HCT116 (cell line): ENCODE data around the gene BZW2. TPM values are rescaled to one million over a fixed set of nuclear protein-coding genes. Genes with fewer than 3 reads are reported as not detected.

Experiments
- ATAC-seq: fragments of 200-7000 bp; cut with Tn5 transposase; 2 replicates; pipeline ENCODE4 v1.9.1; 2020; ENCODE audit warnings: mild to moderate bottlenecking, moderate library complexity
- BruUV-seq: library from RNA; stranded (reverse); fragments of 400-500 nt; replicated peaks from 2 replicates; lab custom pipeline; 2021; lab: Mats Ljungman, UMichigan
- CTCF ChIA-PET: fragments of 300-600 bp; sonication (Branson Sonifier 250); formaldehyde crosslinking; loops from one replicate; lab custom pipeline; 2021; ENCODE audit warnings: antibody characterized with exemption; lab: Charles Lee
- POLR2A ChIA-PET: fragments of 300-600, 350-600 bp; sonication (Branson Sonifier 250); formaldehyde crosslinking; loops from one replicate; lab custom pipeline; 2021; ENCODE audit warnings: antibody characterized with exemption; lab: Charles Lee
- RAD21 ChIA-PET, 2 experiments: fragments of 300-600 bp; sonication (Branson Sonifier 250); formaldehyde crosslinking; loops; one replicate each; lab custom pipeline; 2023; ENCODE audit warnings: low total read pairs in 2 of 2; ENCODE audit not compliant: uncharacterized antibody in 2 of 2, unreplicated experiment in 2 of 2, low non-redundant PET in 1 of 2; lab: Charles Lee
- DNase-seq: peaks from one replicate; pipeline ENCODE4 v3.0.0-alpha.2; 2010; ENCODE audit warnings: low read depth, low spot score
- H2AFZ ChIP-seq: fragments of 200-600 bp; shearing (Covaris generic), sonication (generic); 2 replicates; pipeline ENCODE4 v1.6.1; 2017; ENCODE audit warnings: low read depth, mixed run types, mixed read lengths, antibody characterized with exemption, low read length; ENCODE audit not compliant: poor library complexity, severe bottlenecking
- H3K27ac ChIP-seq: 2 replicates; pipeline ENCODE4 v1.5.1; 2012; ENCODE audit warnings: low read depth, low read length
- H3K27me3 ChIP-seq: fragments of 200-600 bp; sonication (generic); 2 replicates; pipeline ENCODE4 v1.6.1; 2016; ENCODE audit warnings: mixed run types, low read length, mixed read lengths; ENCODE audit not compliant: insufficient read depth
- H3K36me3 ChIP-seq, 2 experiments: fragments of 200-500 bp in 1 of 2; fragments of 200-600 bp in 1 of 2; sonication (Bioruptor generic) in 1 of 2; sonication (generic) in 1 of 2; 2 replicates each; pipeline versions ENCODE4 v1.5.1 to v1.6.1; 2014 to 2016; ENCODE audit warnings: low read length in 2 of 2, inconsistent platforms in 1 of 2, mixed read lengths in 1 of 2, mixed run types in 1 of 2; ENCODE audit not compliant: insufficient read depth in 2 of 2, control insufficient read depth in 1 of 2
- H3K4me1 ChIP-seq, 2 experiments: fragments of 200-600 bp in 1 of 2; sonication (generic) in 1 of 2; 2 replicates each; pipeline versions ENCODE4 v1.5.1 to v1.6.1; 2012 to 2017; ENCODE audit warnings: low read length in 2 of 2, inconsistent platforms in 1 of 2, mild to moderate bottlenecking in 1 of 2, mixed read lengths in 1 of 2, mixed run types in 1 of 2, moderate library complexity in 1 of 2; ENCODE audit not compliant: insufficient read depth in 2 of 2, control insufficient read depth in 1 of 2
- H3K4me2 ChIP-seq: fragments of 200-600 bp; sonication (generic); 2 replicates; pipeline ENCODE4 v1.6.1; 2017; ENCODE audit warnings: mixed run types, low read length, mixed read lengths
- H3K4me3 ChIP-seq, 2 experiments: fragments of 200-600 bp in 1 of 2; sonication (generic) in 1 of 2; replicated peaks in 1 of 2; 2 replicates each; pipeline ENCODE4 v1.5.1; 2011 to 2016; ENCODE audit warnings: low read length in 2 of 2, control low read depth in 1 of 2, low read depth in 1 of 2, mild to moderate bottlenecking in 1 of 2, mixed read lengths in 1 of 2, mixed run types in 1 of 2
- H3K79me2 ChIP-seq: fragments of 200-600 bp; sonication (generic); 2 replicates; pipeline ENCODE4 v1.6.1; 2017; ENCODE audit warnings: mild to moderate bottlenecking, mixed run types, low read length, moderate library complexity, mixed read lengths; ENCODE audit not compliant: insufficient read depth
- H3K9ac ChIP-seq: fragments of 200-600 bp; sonication (generic); 2 replicates; pipeline ENCODE4 v1.6.1; 2016; ENCODE audit warnings: low read length, mixed read lengths
- H3K9me2 ChIP-seq: fragments of 200-600 bp; sonication (generic), shearing (Covaris generic); 2 replicates; pipeline ENCODE4 v1.6.1; 2017; ENCODE audit warnings: mixed run types, mild to moderate bottlenecking, moderate library complexity; ENCODE audit not compliant: insufficient read depth
- H3K9me3 ChIP-seq, 2 experiments: fragments of 200-500 bp in 1 of 2; fragments of 200-600 bp in 1 of 2; sonication (Bioruptor generic) in 1 of 2; sonication (generic) in 1 of 2; 2 replicates each; pipeline ENCODE4 v1.6.1; 2014 to 2017; ENCODE audit warnings: low read length in 2 of 2, mixed read lengths in 2 of 2, inconsistent platforms in 1 of 2, low read depth in 1 of 2, mild to moderate bottlenecking in 1 of 2, mixed run types in 1 of 2, moderate library complexity in 1 of 2; ENCODE audit not compliant: control insufficient read depth in 1 of 2, insufficient read depth in 1 of 2
- H4K20me1 ChIP-seq: fragments of 200-600 bp; sonication (generic), shearing (Covaris generic); 2 replicates; pipeline ENCODE4 v1.6.1; 2017; ENCODE audit warnings: mixed run types, mild to moderate bottlenecking, moderate library complexity; ENCODE audit not compliant: insufficient read depth
- CBX3 ChIP-seq: IDR thresholded peaks from 2 replicates; pipeline ENCODE4 v1.6.1; 2012; ENCODE audit warnings: low read depth
- CEBPB ChIP-seq: IDR thresholded peaks from 2 replicates; pipeline ENCODE4 v1.6.1; 2012; ENCODE audit warnings: low read depth
- EGR1 ChIP-seq: IDR thresholded peaks from 2 replicates; pipeline ENCODE4 v1.6.1; 2012; ENCODE audit warnings: low read depth
- EZH2 ChIP-seq: fragments of 200-600 bp; sonication (generic); IDR thresholded peaks from 2 replicates; pipeline ENCODE4 v1.6.1; 2017; ENCODE audit warnings: antibody characterized with exemption, mixed run types
- EZH2phosphoT487 ChIP-seq: fragments of 200-600 bp; IDR thresholded peaks from 2 replicates; pipeline ENCODE4 v1.6.1; 2018; ENCODE audit warnings: antibody characterized with exemption, borderline replicate concordance
- JUND ChIP-seq: IDR thresholded peaks from 2 replicates; pipeline ENCODE4 v1.6.1; 2012
- MAX ChIP-seq: IDR thresholded peaks from 2 replicates; pipeline ENCODE4 v1.6.1; 2012
- POLR2A ChIP-seq: IDR thresholded peaks from 2 replicates; pipeline ENCODE4 v1.7.0; 2011; ENCODE audit warnings: borderline replicate concordance; ENCODE audit not compliant: insufficient read depth, insufficient read length; ENCODE audit errors: extremely low read depth
- RAD21 ChIP-seq: IDR thresholded peaks from 2 replicates; pipeline ENCODE4 v1.6.1; 2012; ENCODE audit warnings: low read depth, mild to moderate bottlenecking
- SIN3A ChIP-seq: IDR thresholded peaks from 2 replicates; pipeline ENCODE4 v1.6.1; 2012; ENCODE audit warnings: low read depth
- SP1 ChIP-seq: IDR thresholded peaks from 2 replicates; pipeline ENCODE4 v1.6.1; 2012; ENCODE audit warnings: low read depth
- SRF ChIP-seq: IDR thresholded peaks from 2 replicates; pipeline ENCODE4 v1.6.1; 2012; ENCODE audit warnings: low read depth
- TCF7L2 ChIP-seq: IDR thresholded peaks from 2 replicates; pipeline ENCODE4 v1.7.0; 2011; ENCODE audit warnings: borderline replicate concordance, inconsistent platforms; ENCODE audit not compliant: insufficient read depth, insufficient read length; ENCODE audit errors: extremely low read depth
- YY1 ChIP-seq: IDR thresholded peaks from 2 replicates; pipeline ENCODE4 v1.6.1; 2011; ENCODE audit warnings: low read length, low read depth, moderate library complexity, mild to moderate bottlenecking; ENCODE audit not compliant: insufficient replicate concordance; ENCODE audit errors: extremely low read depth
- ZFX ChIP-seq: fragments of 450-650 bp; IDR thresholded peaks from 2 replicates; pipeline ENCODE4 v1.6.1; 2017
- ZNF274 ChIP-seq: fragments of 200-500 bp; sonication (Bioruptor generic); IDR thresholded peaks from 2 replicates; pipeline ENCODE4 v1.6.1; 2014; ENCODE audit warnings: mild to moderate bottlenecking, low read depth, low read length, inconsistent platforms
- intact Hi-C: fragments of 100-400 bp; cut with micrococcal nuclease; formaldehyde crosslinking; loops from 2 replicates; pipeline ENCODE4 v1.10.0; 2022
- total RNA-seq: library from RNA; stranded (reverse); gene quantifications from one replicate; pipeline ENCODE4 v1.2.1, GENCODE V29; 2021; ENCODE audit not compliant: unreplicated experiment
- TF ChIP-seq, protein P1 (sequence below): IDR thresholded peaks from 2 replicates; pipeline ENCODE4 v1.6.1; 2011; ENCODE audit warnings: mild to moderate bottlenecking, low read length, moderate library complexity; ENCODE audit not compliant: insufficient replicate concordance; ENCODE audit errors: extremely low read depth
- TF ChIP-seq, protein P2 (sequence below), 3 experiments: fragments of 200-600 bp in 1 of 3; sonication (generic) in 1 of 3; IDR thresholded peaks in 2 of 3; conservative IDR thresholded peaks in 1 of 3; 2 replicates each; pipeline ENCODE4 v1.5.1; 2012 to 2017; ENCODE audit warnings: low read depth in 2 of 3, low read length in 2 of 3, antibody characterized with exemption in 1 of 3, borderline replicate concordance in 1 of 3, control low read depth in 1 of 3, mild to moderate bottlenecking in 1 of 3, mixed read lengths in 1 of 3, mixed run types in 1 of 3, moderate library complexity in 1 of 3; ENCODE audit not compliant: insufficient read depth in 1 of 3

Gene BZW2
- total RNA-seq, 1 experiment from 2014 or later, result 119 TPM

DNA sequence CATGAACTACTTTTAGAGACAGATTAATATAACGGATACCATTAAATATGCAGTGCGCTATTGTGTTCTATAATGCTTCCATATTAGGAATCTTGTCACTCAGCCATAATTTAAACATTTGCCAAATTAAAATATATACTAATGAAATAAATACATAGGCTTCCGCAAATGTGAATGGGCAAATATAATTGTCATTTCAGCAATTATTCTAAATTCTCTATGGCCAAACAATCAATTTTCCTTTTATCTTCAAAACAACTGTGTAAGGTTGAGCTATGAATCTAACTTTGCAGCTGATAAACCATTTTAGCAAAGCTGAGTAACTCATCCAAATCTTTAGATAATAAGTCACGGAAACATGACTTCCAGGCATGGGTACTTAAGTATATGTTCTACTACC, 86.8 kb downstream of the BZW2 start:
- no TSS peak for BruUV-seq
- Histone ChIP-seq H3K9me3 (no peaks in the 10 kb centered on the region), H3K27me3 (no peaks in the 10 kb centered on the region), H3K79me2 (no peaks in the 10 kb centered on the region), H3K4me3 (no peak overlapping the region), H3K9me2 (no peaks in the 10 kb centered on the region), H3K36me3 (no peaks in the 10 kb centered on the region), H2AFZ (no peak overlapping the region), H4K20me1 (no peaks in the 10 kb centered on the region), H3K27ac (no peak overlapping the region)
- no peak for DNase-seq
- intact Hi-C loops, result no loop called here
- ChIA-PET POLR2A (no interaction called here), CTCF (no interaction called here), RAD21 (no interaction called here)
- TF ChIP-seq EZH2phosphoT487, result no peak
- TF ChIP-seq, all 23 proteins: peak for 0
- Histone ChIP-seq H3K4me2 (no peak overlapping the region), H3K9ac (no peak overlapping the region), H3K4me1 (no peaks in the 10 kb centered on the region)
- ATAC-seq, result no peak

DNA sequence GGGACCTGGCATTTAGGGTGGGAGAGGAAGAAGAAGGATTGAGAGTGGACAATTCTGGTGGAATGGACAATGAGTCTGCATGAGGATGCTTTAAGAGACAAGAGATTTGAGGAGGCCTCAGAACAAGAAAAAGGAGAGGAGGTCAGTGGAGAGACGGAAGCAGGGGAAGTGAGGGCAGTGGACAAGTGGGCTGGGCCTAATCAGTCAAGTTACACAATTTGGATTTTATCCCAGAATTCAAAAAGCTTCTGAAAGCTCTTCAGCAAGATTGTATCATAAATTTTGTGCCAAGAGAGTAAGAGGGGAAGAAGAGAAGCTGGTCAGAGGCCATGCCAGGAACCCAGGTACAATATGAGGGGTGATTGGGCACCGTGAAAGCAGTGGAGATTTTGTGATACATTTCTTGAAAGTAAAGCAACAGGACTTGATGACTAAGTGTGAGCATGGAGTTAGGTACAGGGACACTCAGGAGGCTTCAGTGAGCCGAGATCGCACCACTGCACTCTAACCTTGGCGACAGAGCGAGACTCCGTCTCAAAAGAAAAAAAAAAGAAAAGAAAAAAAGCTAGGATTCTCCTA, 88.3 kb downstream of the BZW2 start:
- H3K36me3 ChIP-seq, result no peaks in the 10 kb centered on the region
- POLR2A ChIA-PET, result no interaction called here
- H3K4me3 ChIP-seq, result no peak overlapping the region
- H3K9me2 ChIP-seq, result no peaks in the 10 kb centered on the region
- intact Hi-C loops, result no loop called here
- DNase-seq (no peak), ATAC-seq (no peak)
- H2AFZ ChIP-seq, result no peak overlapping the region
- no peaks in the 10 kb centered on the region for H3K9me3 ChIP-seq
- H3K27ac ChIP-seq, result no peak overlapping the region
- RAD21 ChIA-PET, result no interaction called here
- H3K79me2 ChIP-seq, result no peaks in the 10 kb centered on the region
- H3K4me2 ChIP-seq, result no peak overlapping the region
- CTCF ChIA-PET, result no interaction called here
- no TSS peak for BruUV-seq
- no peaks in the 10 kb centered on the region for H3K27me3 ChIP-seq
- no peak overlapping the region for H3K9ac ChIP-seq
- H4K20me1 ChIP-seq, result no peaks in the 10 kb centered on the region
- H3K4me1 ChIP-seq, result no peaks in the 10 kb centered on the region
- TF ChIP-seq YY1 (no peak), EGR1 (no peak), EZH2phosphoT487 (no peak), ZFX (no peak), MAX (no peak), SIN3A (no peak), CEBPB (no peak), RAD21 (no peak), POLR2A (no peak), JUND (no peak), SRF (no peak), ZNF274 (no peak), TCF7L2 (no peak), CBX3 (no peak), SP1 (no peak), EZH2 (no peak)
- TF ChIP-seq, protein P1, sequence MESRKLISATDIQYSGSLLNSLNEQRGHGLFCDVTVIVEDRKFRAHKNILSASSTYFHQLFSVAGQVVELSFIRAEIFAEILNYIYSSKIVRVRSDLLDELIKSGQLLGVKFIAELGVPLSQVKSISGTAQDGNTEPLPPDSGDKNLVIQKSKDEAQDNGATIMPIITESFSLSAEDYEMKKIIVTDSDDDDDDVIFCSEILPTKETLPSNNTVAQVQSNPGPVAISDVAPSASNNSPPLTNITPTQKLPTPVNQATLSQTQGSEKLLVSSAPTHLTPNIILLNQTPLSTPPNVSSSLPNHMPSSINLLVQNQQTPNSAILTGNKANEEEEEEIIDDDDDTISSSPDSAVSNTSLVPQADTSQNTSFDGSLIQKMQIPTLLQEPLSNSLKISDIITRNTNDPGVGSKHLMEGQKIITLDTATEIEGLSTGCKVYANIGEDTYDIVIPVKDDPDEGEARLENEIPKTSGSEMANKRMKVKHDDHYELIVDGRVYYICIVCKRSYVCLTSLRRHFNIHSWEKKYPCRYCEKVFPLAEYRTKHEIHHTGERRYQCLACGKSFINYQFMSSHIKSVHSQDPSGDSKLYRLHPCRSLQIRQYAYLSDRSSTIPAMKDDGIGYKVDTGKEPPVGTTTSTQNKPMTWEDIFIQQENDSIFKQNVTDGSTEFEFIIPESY, result no peak
- TF ChIP-seq, protein P2, sequence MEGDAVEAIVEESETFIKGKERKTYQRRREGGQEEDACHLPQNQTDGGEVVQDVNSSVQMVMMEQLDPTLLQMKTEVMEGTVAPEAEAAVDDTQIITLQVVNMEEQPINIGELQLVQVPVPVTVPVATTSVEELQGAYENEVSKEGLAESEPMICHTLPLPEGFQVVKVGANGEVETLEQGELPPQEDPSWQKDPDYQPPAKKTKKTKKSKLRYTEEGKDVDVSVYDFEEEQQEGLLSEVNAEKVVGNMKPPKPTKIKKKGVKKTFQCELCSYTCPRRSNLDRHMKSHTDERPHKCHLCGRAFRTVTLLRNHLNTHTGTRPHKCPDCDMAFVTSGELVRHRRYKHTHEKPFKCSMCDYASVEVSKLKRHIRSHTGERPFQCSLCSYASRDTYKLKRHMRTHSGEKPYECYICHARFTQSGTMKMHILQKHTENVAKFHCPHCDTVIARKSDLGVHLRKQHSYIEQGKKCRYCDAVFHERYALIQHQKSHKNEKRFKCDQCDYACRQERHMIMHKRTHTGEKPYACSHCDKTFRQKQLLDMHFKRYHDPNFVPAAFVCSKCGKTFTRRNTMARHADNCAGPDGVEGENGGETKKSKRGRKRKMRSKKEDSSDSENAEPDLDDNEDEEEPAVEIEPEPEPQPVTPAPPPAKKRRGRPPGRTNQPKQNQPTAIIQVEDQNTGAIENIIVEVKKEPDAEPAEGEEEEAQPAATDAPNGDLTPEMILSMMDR (IDR thresholded peaks at IDR 0.05 in 2 of 3, conservative IDR thresholded peaks at IDR 0.05 in 1 of 3; ENCODE audit: borderline replicate concordance in 1 of 3, insufficient read depth in 1 of 3, low read depth in 2 of 3, low read length in 2 of 3), result no peak
